ENCODE measurements around the gene RASAL3. TPM values are rescaled to one million over a fixed set of nuclear protein-coding genes. Genes with fewer than 3 reads are reported as not detected.

Gene RASAL3
- total RNA-seq, 1 donor from 2014 or later: 1.9 TPM

GRCh38 chr19:15450528-15450890 is 13.8 kb downstream of the RASAL3 start:
- no peak for ATAC-seq
- no peak for DNase-seq (ENCODE audit: low spot score)

GRCh38 chr19:15449620-15450527 is 14.5 kb downstream of the RASAL3 start, which contains the start of gene WIZ:
Gene WIZ, minus strand, starts transcription at chr19:15449956. Its CDS starts 1,649 bp downstream, at chr19:15448307.
- DNase-seq (ENCODE audit: low spot score) (peak; percentile 82), ATAC-seq (peak; percentile 28)

- no peak for ATAC-seq
- no peak for DNase-seq (ENCODE audit: low spot score)
Observed at GRCh38 chr19:15448778-15449619, 15.3 kb downstream of the RASAL3 start.

GRCh38 chr19:15448044-15448777 is 16.1 kb downstream of the RASAL3 start:
- ATAC-seq: no peak
- DNase-seq (ENCODE audit: low spot score): no peak

GRCh38 chr19:15447057-15447456 is 17.3 kb downstream of the RASAL3 start:
- ATAC-seq: no peak
- DNase-seq (ENCODE audit: low spot score): no peak

GRCh38 chr19:15445807-15446376 is 18.5 kb downstream of the RASAL3 start:
- DNase-seq (ENCODE audit: low spot score): peak; percentile 76
- peak; percentile 60 for ATAC-seq

- ATAC-seq (no peak), DNase-seq (ENCODE audit: low spot score) (no peak)
Observed at GRCh38 chr19:15445227-15445605, 19.1 kb downstream of the RASAL3 start.

GRCh38 chr19:15444505-15445226 is 19.7 kb downstream of the RASAL3 start:
- no peak for ATAC-seq

GRCh38 chr19:15443838-15444237 is 20.5 kb downstream of the RASAL3 start:
- DNase-seq (ENCODE audit: low spot score) (peak; percentile 92), ATAC-seq (peak; percentile 80)

More at GRCh38 chr19:15444505-15445226, 19.7 kb downstream of the RASAL3 start:
- no peak for DNase-seq (ENCODE audit: low spot score)

- no peak for DNase-seq (ENCODE audit: low spot score)
- ATAC-seq: no peak
Observed at GRCh38 chr19:15443325-15443724, 21.0 kb downstream of the RASAL3 start.

- DNase-seq (ENCODE audit: low spot score) (no peak), ATAC-seq (no peak)
Observed at GRCh38 chr19:15442142-15442920, 22.0 kb downstream of the RASAL3 start.

GRCh38 chr19:15441317-15441716 is 23.0 kb downstream of the RASAL3 start:
- ATAC-seq (no peak), DNase-seq (ENCODE audit: low spot score) (no peak)

- ATAC-seq (no peak), DNase-seq (ENCODE audit: low spot score) (no peak)
Observed at GRCh38 chr19:15439821-15440641, 24.3 kb downstream of the RASAL3 start.

- ATAC-seq (no peak), DNase-seq (ENCODE audit: low spot score) (no peak)
Observed at GRCh38 chr19:15439078-15439799, 25.1 kb downstream of the RASAL3 start.

GRCh38 chr19:15438577-15438976 is 25.8 kb downstream of the RASAL3 start:
- ATAC-seq (no peak), DNase-seq (ENCODE audit: low spot score) (no peak)

GRCh38 chr19:15438124-15438496 is 26.2 kb downstream of the RASAL3 start:
- DNase-seq (ENCODE audit: low spot score): no peak
- peak; percentile 51 for ATAC-seq

- peak; percentile 65 for DNase-seq (ENCODE audit: low spot score)
- peak; percentile 75 for ATAC-seq
Observed at GRCh38 chr19:15437355-15438123, 26.8 kb downstream of the RASAL3 start.

Data from left lobe of liver (tissue), 2 donors.